HG03045 (cell line): Measurements from ENCODE around the gene CXCR5.

Source experiments
- ATAC-seq: cut with Tn5 transposase; IDR thresholded peaks from one replicate; pipeline ENCODE4 v1.9.1; 2021; ENCODE audit warnings: mild to moderate bottlenecking, moderate library complexity; ENCODE audit not compliant: unreplicated experiment

CXCR5 gene

GRCh38 chr11:118911880-118912741 is 28.4 kb downstream of the CXCR5 start:
- no peak for ATAC-seq

- ATAC-seq, result no peak
These were observed 29.2 kb downstream of the CXCR5 start for GRCh38 chr11:118912742-118913410.

GRCh38 chr11:118913411-118914125 is 29.9 kb downstream of the CXCR5 start:
- ATAC-seq, result no peak

GRCh38 chr11:118914178-118914918 is 30.7 kb downstream of the CXCR5 start:
- no peak for ATAC-seq

- ATAC-seq, result no peak
These were observed 31.3 kb downstream of the CXCR5 start for GRCh38 chr11:118914987-118915386.

- ATAC-seq, result no peak
These were observed 31.7 kb downstream of the CXCR5 start for GRCh38 chr11:118915396-118915795.

GRCh38 chr11:118915941-118916841 is 32.5 kb downstream of the CXCR5 start:
- ATAC-seq, result no peak

GRCh38 chr11:118916842-118917388 is 33.2 kb downstream of the CXCR5 start:
- ATAC-seq, result no peak

- no peak for ATAC-seq
These were observed 33.9 kb downstream of the CXCR5 start for GRCh38 chr11:118917481-118918127.

- ATAC-seq, result no peak
These were observed 34.5 kb downstream of the CXCR5 start for GRCh38 chr11:118918128-118918685.

- ATAC-seq, result no peak
These were observed 35.1 kb downstream of the CXCR5 start for GRCh38 chr11:118918686-118919280.

GRCh38 chr11:118921121-118921928 is 37.6 kb downstream of the CXCR5 start:
- ATAC-seq, result no peak

- no peak for ATAC-seq
These were observed 38.4 kb downstream of the CXCR5 start for GRCh38 chr11:118921929-118922744.

- no peak for ATAC-seq
These were observed 39.3 kb downstream of the CXCR5 start for GRCh38 chr11:118922745-118923627.

GRCh38 chr11:118923721-118924587 is 40.3 kb downstream of the CXCR5 start:
- ATAC-seq, result no peak
